ENCODE data around the gene ZBTB42. TPM values are rescaled to one million over a fixed set of nuclear protein-coding genes. Genes with fewer than 3 reads are reported as not detected.

Gene ZBTB42
- total and polyA plus RNA-seq, 2 of the 13 experiments (the other 11 are each of a cell fraction or from before 2014, with no cell fraction given) = 2.8 to 4.2 TPM

- TF ChIP-seq, protein P1, sequence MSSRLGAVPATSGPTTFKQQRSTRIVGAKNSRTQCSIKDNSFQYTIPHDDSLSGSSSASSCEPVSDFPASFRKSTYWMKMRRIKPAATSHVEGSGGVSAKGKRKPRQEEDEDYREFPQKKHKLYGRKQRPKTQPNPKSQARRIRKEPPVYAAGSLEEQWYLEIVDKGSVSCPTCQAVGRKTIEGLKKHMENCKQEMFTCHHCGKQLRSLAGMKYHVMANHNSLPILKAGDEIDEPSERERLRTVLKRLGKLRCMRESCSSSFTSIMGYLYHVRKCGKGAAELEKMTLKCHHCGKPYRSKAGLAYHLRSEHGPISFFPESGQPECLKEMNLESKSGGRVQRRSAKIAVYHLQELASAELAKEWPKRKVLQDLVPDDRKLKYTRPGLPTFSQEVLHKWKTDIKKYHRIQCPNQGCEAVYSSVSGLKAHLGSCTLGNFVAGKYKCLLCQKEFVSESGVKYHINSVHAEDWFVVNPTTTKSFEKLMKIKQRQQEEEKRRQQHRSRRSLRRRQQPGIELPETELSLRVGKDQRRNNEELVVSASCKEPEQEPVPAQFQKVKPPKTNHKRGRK (CRISPR knock-in tag; IDR thresholded peaks at IDR 0.05) = no peak
- TF ChIP-seq FOSL2 (CRISPR knock-in tag; IDR thresholded peaks at IDR 0.05) = 0 out of 2 replicates have a peak, but pooled peaks have one; percentile 7
- no peak for TF ChIP-seq ATAD3A (CRISPR knock-in tag; IDR thresholded peaks at IDR 0.05)
- TF ChIP-seq, protein P2, sequence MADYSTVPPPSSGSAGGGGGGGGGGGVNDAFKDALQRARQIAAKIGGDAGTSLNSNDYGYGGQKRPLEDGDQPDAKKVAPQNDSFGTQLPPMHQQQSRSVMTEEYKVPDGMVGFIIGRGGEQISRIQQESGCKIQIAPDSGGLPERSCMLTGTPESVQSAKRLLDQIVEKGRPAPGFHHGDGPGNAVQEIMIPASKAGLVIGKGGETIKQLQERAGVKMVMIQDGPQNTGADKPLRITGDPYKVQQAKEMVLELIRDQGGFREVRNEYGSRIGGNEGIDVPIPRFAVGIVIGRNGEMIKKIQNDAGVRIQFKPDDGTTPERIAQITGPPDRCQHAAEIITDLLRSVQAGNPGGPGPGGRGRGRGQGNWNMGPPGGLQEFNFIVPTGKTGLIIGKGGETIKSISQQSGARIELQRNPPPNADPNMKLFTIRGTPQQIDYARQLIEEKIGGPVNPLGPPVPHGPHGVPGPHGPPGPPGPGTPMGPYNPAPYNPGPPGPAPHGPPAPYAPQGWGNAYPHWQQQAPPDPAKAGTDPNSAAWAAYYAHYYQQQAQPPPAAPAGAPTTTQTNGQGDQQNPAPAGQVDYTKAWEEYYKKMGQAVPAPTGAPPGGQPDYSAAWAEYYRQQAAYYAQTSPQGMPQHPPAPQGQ (CRISPR knock-in tag; IDR thresholded peaks at IDR 0.05; ENCODE audit: borderline replicate concordance) = no peak
- TF ChIP-seq TGIF2 (CRISPR knock-in tag; IDR thresholded peaks at IDR 0.05) = no peak
- TF ChIP-seq, protein P3, sequence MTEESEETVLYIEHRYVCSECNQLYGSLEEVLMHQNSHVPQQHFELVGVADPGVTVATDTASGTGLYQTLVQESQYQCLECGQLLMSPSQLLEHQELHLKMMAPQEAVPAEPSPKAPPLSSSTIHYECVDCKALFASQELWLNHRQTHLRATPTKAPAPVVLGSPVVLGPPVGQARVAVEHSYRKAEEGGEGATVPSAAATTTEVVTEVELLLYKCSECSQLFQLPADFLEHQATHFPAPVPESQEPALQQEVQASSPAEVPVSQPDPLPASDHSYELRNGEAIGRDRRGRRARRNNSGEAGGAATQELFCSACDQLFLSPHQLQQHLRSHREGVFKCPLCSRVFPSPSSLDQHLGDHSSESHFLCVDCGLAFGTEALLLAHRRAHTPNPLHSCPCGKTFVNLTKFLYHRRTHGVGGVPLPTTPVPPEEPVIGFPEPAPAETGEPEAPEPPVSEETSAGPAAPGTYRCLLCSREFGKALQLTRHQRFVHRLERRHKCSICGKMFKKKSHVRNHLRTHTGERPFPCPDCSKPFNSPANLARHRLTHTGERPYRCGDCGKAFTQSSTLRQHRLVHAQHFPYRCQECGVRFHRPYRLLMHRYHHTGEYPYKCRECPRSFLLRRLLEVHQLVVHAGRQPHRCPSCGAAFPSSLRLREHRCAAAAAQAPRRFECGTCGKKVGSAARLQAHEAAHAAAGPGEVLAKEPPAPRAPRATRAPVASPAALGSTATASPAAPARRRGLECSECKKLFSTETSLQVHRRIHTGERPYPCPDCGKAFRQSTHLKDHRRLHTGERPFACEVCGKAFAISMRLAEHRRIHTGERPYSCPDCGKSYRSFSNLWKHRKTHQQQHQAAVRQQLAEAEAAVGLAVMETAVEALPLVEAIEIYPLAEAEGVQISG (CRISPR knock-in tag; IDR thresholded peaks at IDR 0.05) = no peak; the same call in 1 of the 2 replicates
- TF ChIP-seq, protein P4, sequence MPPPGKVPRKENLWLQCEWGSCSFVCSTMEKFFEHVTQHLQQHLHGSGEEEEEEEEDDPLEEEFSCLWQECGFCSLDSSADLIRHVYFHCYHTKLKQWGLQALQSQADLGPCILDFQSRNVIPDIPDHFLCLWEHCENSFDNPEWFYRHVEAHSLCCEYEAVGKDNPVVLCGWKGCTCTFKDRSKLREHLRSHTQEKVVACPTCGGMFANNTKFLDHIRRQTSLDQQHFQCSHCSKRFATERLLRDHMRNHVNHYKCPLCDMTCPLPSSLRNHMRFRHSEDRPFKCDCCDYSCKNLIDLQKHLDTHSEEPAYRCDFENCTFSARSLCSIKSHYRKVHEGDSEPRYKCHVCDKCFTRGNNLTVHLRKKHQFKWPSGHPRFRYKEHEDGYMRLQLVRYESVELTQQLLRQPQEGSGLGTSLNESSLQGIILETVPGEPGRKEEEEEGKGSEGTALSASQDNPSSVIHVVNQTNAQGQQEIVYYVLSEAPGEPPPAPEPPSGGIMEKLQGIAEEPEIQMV (CRISPR knock-in tag; IDR thresholded peaks at IDR 0.05; ENCODE audit: low read depth) = no peak
- no peak for TF ChIP-seq USF2 (IDR thresholded peaks at IDR 0.05; ENCODE audit: low read depth, low read length)
- no peak for TF ChIP-seq USF2 (CRISPR knock-in tag; IDR thresholded peaks at IDR 0.05; ENCODE audit: borderline replicate concordance)
- TF ChIP-seq, protein P5, sequence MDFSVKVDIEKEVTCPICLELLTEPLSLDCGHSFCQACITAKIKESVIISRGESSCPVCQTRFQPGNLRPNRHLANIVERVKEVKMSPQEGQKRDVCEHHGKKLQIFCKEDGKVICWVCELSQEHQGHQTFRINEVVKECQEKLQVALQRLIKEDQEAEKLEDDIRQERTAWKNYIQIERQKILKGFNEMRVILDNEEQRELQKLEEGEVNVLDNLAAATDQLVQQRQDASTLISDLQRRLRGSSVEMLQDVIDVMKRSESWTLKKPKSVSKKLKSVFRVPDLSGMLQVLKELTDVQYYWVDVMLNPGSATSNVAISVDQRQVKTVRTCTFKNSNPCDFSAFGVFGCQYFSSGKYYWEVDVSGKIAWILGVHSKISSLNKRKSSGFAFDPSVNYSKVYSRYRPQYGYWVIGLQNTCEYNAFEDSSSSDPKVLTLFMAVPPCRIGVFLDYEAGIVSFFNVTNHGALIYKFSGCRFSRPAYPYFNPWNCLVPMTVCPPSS (IDR thresholded peaks at IDR 0.05) = no peak
- no peak for TF ChIP-seq MZF1 (CRISPR knock-in tag; IDR thresholded peaks at IDR 0.05; ENCODE audit: borderline replicate concordance)
- TF ChIP-seq XRCC5 (optimal IDR thresholded peaks at IDR 0.05; ENCODE audit: low read length) = no peak
- no peak for TF ChIP-seq TOPORS (CRISPR knock-in tag; IDR thresholded peaks at IDR 0.05)
- TF ChIP-seq ZNF513 (CRISPR knock-in tag; conservative IDR thresholded peaks at IDR 0.05) = no peak
- TF ChIP-seq ZSCAN22 (CRISPR knock-in tag; IDR thresholded peaks at IDR 0.05) = no peak
Measured at GRCh38 chr14:104800771-104801519, at the start of gene ZBTB42 (continued).

All from HepG2 (cell line).